ENCODE results near the gene FAM83D. TPM values are rescaled to one million over a fixed set of nuclear protein-coding genes. Genes with fewer than 3 reads are reported as not detected.

FAM83D gene
- total and polyA plus RNA-seq, 2 of the 4 experiments (the other 2 are of a cell fraction): 20.4 to 26.4 TPM

DNA sequence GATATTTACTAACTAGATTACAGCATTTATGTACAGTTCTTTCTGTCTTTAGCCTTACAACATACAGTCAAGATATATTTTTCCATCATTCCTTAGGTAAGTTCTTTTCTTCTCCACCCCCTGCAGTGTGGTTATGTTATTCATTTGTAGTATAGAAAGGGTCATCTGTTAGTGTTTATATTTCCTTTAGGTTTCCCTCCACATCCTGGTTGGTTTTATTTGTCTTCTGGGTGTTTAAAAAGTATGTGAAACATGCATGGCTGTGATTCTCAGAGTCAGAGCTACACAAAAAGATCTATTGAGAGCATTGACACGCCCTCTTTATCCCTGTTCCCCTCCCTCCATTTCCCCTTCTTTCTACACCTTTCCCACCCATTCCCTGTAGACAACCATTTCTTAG is 56.1 kb downstream of the FAM83D start:
- DNase-seq: peak; percentile 33
- Histone ChIP-seq H3K9me1 (ENCODE audit: insufficient read depth, low read length) (peaks cover 9% of the 10 kb centered on the region), H2AK9ac (replicated peaks; ENCODE audit: low read depth, low read length, poor library complexity) (no peak overlapping the region), H2AFZ (replicated peaks; ENCODE audit: low read length, poor library complexity) (no peak overlapping the region), H3K36me3 (ENCODE audit: control insufficient read depth, insufficient read depth, low read length) (0 out of 2 replicates have a peak, but pooled peaks cover 1% of the 10 kb centered on the region), H3K4me3 (ENCODE audit: insufficient read depth, low read depth, low read length) (no peak overlapping the region), H4K8ac (ENCODE audit: low read depth in 2 of 2, low read length in 2 of 2) (no peak overlapping the region), H3K4me1 (ENCODE audit: control insufficient read depth, insufficient read depth, low read length) (peaks cover 9% of the 10 kb centered on the region; the same call in 1 of the 2 replicates), H2BK20ac (ENCODE audit: low read depth, low read length) (no peak overlapping the region; the same call in 1 of the 2 replicates), H3K27me3 (ENCODE audit: control insufficient read depth, insufficient read depth, low read length) (no peaks in the 10 kb centered on the region), H3K4me2 (ENCODE audit: low read depth, low read length) (peak overlapping the region; percentile 50; the same call in 1 of the 2 replicates), H3K14ac (replicated peaks; ENCODE audit: low read depth, low read length) (no peak overlapping the region), H3K4ac (ENCODE audit: low read depth, low read length) (peak overlapping the region; percentile 22; the same call in 1 of the 2 replicates), H2BK15ac (ENCODE audit: low read depth, low read length) (no peak overlapping the region), H3K18ac (ENCODE audit: low read depth, low read length) (no peak overlapping the region), H3K23ac (ENCODE audit: low read depth, low read length) (no peak overlapping the region), H2BK120ac (ENCODE audit: low read depth, low read length) (no peak overlapping the region), H2BK5ac (ENCODE audit: low read depth, low read length, poor library complexity, severe bottlenecking) (peak overlapping the region; percentile 55), H3K79me1 (ENCODE audit: low read depth in 1 of 2, low read length in 2 of 2) (peaks cover 27 to 53% of the 10 kb centered on the region in 2 experiments), H3K56ac (ENCODE audit: extremely low read depth, insufficient read depth, low read length) (no peak overlapping the region), H2AK5ac (ENCODE audit: low read depth, low read length) (peak overlapping the region; percentile 70; the same call in 1 of the 2 replicates), H4K91ac (ENCODE audit: insufficient read depth, low read depth, low read length) (no peak overlapping the region), H4K20me1 (ENCODE audit: insufficient read depth, low read length) (peaks cover 7% of the 10 kb centered on the region; the same call in 1 of the 2 replicates), H3K9me3 (ENCODE audit: control insufficient read depth, insufficient read depth, low read length) (no peaks in the 10 kb centered on the region), H3K9ac (ENCODE audit: low read depth, low read length) (no peak overlapping the region), H4K5ac (ENCODE audit: low read depth, low read length) (no peak overlapping the region), H3K27ac (ENCODE audit: insufficient read depth, low read length) (no peak overlapping the region)
- ChIA-PET CTCF (no interaction called here), POLR2A (ENCODE audit: unreplicated experiment) (no interaction called here)
- no CpG with 5 or more reads among the region's 1 CpG for WGBS, 2 experiments (ENCODE audit: extremely low coverage in 2 of 2, insufficient read length in 1 of 2)
- in situ Hi-C loops (cut with MboI; ENCODE audit: low sequenced_read_pairs): no loop called here
- dilution Hi-C loops (cut with HindIII; ENCODE audit: low sequenced_read_pairs, unreplicated experiment): no loop called here
- peak; percentile 70 for ATAC-seq (ENCODE audit: low read depth)
- intact Hi-C loops (cut with micrococcal nuclease): loop anchor here (10.0 kb wide), 1 partner anchor 53 kb away; no protein-coding TSS in a partner anchor
- TF ChIP-seq, protein P1, sequence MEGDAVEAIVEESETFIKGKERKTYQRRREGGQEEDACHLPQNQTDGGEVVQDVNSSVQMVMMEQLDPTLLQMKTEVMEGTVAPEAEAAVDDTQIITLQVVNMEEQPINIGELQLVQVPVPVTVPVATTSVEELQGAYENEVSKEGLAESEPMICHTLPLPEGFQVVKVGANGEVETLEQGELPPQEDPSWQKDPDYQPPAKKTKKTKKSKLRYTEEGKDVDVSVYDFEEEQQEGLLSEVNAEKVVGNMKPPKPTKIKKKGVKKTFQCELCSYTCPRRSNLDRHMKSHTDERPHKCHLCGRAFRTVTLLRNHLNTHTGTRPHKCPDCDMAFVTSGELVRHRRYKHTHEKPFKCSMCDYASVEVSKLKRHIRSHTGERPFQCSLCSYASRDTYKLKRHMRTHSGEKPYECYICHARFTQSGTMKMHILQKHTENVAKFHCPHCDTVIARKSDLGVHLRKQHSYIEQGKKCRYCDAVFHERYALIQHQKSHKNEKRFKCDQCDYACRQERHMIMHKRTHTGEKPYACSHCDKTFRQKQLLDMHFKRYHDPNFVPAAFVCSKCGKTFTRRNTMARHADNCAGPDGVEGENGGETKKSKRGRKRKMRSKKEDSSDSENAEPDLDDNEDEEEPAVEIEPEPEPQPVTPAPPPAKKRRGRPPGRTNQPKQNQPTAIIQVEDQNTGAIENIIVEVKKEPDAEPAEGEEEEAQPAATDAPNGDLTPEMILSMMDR (conservative IDR thresholded peaks at IDR 0.05; ENCODE audit: low read depth, low read length): no peak
- TF ChIP-seq CEBPB (IDR thresholded peaks at IDR 0.05; ENCODE audit: low read depth, low read length) (no peak), RFX5 (IDR thresholded peaks at IDR 0.05; ENCODE audit: low read depth, low read length) (no peak), SMC3 (IDR thresholded peaks at IDR 0.05; ENCODE audit: low read depth, low read length) (no peak), NFE2L2 (IDR thresholded peaks at IDR 0.05; ENCODE audit: low read depth, low read length) (no peak), POLR2A (IDR thresholded peaks at IDR 0.05; ENCODE audit: low read depth, low read length) (no peak), BHLHE40 (IDR thresholded peaks at IDR 0.05; ENCODE audit: low read depth, low read length) (no peak), MAFK (IDR thresholded peaks at IDR 0.05; ENCODE audit: low read depth, low read length) (no peak), FOS (IDR thresholded peaks at IDR 0.05; ENCODE audit: low read depth, low read length) (no peak), CHD1 (IDR thresholded peaks at IDR 0.05; ENCODE audit: low read depth, low read length) (no peak), RAD21 (IDR thresholded peaks at IDR 0.05; ENCODE audit: low read length) (no peak), MAZ (IDR thresholded peaks at IDR 0.05; ENCODE audit: borderline replicate concordance, low read depth, low read length) (no peak)
- TF ChIP-seq, protein P2, sequence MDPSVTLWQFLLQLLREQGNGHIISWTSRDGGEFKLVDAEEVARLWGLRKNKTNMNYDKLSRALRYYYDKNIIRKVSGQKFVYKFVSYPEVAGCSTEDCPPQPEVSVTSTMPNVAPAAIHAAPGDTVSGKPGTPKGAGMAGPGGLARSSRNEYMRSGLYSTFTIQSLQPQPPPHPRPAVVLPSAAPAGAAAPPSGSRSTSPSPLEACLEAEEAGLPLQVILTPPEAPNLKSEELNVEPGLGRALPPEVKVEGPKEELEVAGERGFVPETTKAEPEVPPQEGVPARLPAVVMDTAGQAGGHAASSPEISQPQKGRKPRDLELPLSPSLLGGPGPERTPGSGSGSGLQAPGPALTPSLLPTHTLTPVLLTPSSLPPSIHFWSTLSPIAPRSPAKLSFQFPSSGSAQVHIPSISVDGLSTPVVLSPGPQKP (IDR thresholded peaks at IDR 0.05; ENCODE audit: borderline replicate concordance, low read depth, low read length): no peak
- BruUV-seq (replicated peaks): no TSS peak

All from IMR-90 (cell line).